ENCODE data around the gene RPIA.

DNA sequence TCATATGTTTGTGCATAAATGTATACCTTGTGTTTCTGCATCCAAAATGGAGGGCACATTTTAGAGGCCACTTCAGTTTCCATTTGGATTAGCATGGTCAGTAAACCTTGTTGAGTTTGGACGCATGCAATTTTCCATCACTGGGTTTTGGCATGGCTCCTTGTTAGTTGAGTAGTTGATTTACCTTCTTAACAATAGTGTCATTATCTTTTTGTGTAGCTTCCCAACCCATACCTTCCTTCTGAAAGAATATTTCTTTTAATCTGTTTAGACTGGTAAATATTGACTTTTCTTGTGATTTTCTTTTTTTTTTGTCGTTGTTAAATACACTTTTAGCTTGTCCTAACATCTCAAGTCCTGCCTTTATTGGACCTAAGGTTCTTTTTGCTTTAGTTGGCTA is 15.5 kb downstream of the RPIA start:
- TF ChIP-seq, protein P1, sequence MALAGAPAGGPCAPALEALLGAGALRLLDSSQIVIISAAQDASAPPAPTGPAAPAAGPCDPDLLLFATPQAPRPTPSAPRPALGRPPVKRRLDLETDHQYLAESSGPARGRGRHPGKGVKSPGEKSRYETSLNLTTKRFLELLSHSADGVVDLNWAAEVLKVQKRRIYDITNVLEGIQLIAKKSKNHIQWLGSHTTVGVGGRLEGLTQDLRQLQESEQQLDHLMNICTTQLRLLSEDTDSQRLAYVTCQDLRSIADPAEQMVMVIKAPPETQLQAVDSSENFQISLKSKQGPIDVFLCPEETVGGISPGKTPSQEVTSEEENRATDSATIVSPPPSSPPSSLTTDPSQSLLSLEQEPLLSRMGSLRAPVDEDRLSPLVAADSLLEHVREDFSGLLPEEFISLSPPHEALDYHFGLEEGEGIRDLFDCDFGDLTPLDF (CRISPR knock-in tag; IDR thresholded peaks at IDR 0.05), result no peak
- TF ChIP-seq, protein P2, sequence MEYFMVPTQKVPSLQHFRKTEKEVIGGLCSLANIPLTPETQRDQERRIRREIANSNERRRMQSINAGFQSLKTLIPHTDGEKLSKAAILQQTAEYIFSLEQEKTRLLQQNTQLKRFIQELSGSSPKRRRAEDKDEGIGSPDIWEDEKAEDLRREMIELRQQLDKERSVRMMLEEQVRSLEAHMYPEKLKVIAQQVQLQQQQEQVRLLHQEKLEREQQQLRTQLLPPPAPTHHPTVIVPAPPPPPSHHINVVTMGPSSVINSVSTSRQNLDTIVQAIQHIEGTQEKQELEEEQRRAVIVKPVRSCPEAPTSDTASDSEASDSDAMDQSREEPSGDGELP (IDR thresholded peaks at IDR 0.05; ENCODE audit: borderline replicate concordance, low read depth), result no peak
- TF ChIP-seq RFX5 (IDR thresholded peaks at IDR 0.05; ENCODE audit: low read depth, low read length) (no peak), CHD4 (IDR thresholded peaks at IDR 0.05; ENCODE audit: borderline replicate concordance, low read length) (no peak; the same call in 1 of the 2 replicates), NAIF1 (CRISPR knock-in tag; IDR thresholded peaks at IDR 0.05; ENCODE audit: borderline replicate concordance) (no peak), ZNF607 (CRISPR knock-in tag; IDR thresholded peaks at IDR 0.05; ENCODE audit: borderline replicate concordance) (no peak), SMAD1 (CRISPR knock-in tag; IDR thresholded peaks at IDR 0.05; ENCODE audit: borderline replicate concordance, low read depth) (no peak), HDAC1 (CRISPR knock-in tag; IDR thresholded peaks at IDR 0.05) (no peak)
- TF ChIP-seq, protein P3, sequence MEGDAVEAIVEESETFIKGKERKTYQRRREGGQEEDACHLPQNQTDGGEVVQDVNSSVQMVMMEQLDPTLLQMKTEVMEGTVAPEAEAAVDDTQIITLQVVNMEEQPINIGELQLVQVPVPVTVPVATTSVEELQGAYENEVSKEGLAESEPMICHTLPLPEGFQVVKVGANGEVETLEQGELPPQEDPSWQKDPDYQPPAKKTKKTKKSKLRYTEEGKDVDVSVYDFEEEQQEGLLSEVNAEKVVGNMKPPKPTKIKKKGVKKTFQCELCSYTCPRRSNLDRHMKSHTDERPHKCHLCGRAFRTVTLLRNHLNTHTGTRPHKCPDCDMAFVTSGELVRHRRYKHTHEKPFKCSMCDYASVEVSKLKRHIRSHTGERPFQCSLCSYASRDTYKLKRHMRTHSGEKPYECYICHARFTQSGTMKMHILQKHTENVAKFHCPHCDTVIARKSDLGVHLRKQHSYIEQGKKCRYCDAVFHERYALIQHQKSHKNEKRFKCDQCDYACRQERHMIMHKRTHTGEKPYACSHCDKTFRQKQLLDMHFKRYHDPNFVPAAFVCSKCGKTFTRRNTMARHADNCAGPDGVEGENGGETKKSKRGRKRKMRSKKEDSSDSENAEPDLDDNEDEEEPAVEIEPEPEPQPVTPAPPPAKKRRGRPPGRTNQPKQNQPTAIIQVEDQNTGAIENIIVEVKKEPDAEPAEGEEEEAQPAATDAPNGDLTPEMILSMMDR (CRISPR knock-in tag; IDR thresholded peaks at IDR 0.05), result no peak
- TF ChIP-seq, protein P4, sequence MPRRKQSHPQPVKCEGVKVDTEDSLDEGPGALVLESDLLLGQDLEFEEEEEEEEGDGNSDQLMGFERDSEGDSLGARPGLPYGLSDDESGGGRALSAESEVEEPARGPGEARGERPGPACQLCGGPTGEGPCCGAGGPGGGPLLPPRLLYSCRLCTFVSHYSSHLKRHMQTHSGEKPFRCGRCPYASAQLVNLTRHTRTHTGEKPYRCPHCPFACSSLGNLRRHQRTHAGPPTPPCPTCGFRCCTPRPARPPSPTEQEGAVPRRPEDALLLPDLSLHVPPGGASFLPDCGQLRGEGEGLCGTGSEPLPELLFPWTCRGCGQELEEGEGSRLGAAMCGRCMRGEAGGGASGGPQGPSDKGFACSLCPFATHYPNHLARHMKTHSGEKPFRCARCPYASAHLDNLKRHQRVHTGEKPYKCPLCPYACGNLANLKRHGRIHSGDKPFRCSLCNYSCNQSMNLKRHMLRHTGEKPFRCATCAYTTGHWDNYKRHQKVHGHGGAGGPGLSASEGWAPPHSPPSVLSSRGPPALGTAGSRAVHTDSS (CRISPR knock-in tag; conservative IDR thresholded peaks at IDR 0.05), result no peak
- TF ChIP-seq, protein P5, sequence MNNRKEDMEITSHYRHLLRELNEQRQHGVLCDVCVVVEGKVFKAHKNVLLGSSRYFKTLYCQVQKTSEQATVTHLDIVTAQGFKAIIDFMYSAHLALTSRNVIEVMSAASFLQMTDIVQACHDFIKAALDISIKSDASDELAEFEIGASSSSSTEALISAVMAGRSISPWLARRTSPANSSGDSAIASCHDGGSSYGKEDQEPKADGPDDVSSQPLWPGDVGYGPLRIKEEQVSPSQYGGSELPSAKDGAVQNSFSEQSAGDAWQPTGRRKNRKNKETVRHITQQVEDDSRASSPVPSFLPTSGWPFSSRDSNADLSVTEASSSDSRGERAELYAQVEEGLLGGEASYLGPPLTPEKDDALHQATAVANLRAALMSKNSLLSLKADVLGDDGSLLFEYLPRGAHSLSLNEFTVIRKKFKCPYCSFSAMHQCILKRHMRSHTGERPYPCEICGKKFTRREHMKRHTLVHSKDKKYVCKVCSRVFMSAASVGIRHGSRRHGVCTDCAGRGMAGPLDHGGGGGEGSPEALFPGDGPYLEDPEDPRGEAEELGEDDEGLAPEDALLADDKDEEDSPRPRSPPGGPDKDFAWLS (CRISPR knock-in tag; IDR thresholded peaks at IDR 0.05; ENCODE audit: borderline replicate concordance), result no peak
- TF ChIP-seq, protein P6, sequence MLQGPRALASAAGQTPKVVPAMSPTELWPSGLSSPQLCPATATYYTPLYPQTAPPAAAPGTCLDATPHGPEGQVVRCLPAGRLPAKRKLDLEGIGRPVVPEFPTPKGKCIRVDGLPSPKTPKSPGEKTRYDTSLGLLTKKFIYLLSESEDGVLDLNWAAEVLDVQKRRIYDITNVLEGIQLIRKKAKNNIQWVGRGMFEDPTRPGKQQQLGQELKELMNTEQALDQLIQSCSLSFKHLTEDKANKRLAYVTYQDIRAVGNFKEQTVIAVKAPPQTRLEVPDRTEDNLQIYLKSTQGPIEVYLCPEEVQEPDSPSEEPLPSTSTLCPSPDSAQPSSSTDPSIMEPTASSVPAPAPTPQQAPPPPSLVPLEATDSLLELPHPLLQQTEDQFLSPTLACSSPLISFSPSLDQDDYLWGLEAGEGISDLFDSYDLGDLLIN (CRISPR knock-in tag; IDR thresholded peaks at IDR 0.05; ENCODE audit: borderline replicate concordance), result no peak

Data from HepG2 (cell line).